Keratinocyte (primary cell): ENCODE data around the gene EPC2. TPM values are rescaled to one million over a fixed set of nuclear protein-coding genes. Genes with fewer than 3 reads are reported as not detected.

Source experiments
- DNase-seq: peaks from one replicate; pipeline ENCODE4 v3.0.0-alpha.2; 2011; ENCODE audit warnings: low read depth, missing footprints, low spot score
- FAIRE-seq: peaks from 2 replicates; lab custom pipeline; 2011; peaks lifted over from hg19 to GRCh38; lab: Jason Lieb, UNC
- H2AFZ ChIP-seq: 2 replicates; pipeline ENCODE4 v1.6.0; 2012; ENCODE audit warnings: low read length, control low read depth, inconsistent platforms; ENCODE audit not compliant: control insufficient read depth
- H3K27ac ChIP-seq: 2 replicates; pipeline ENCODE4 v1.5.1; 2011; ENCODE audit warnings: low read length; ENCODE audit not compliant: control insufficient read depth, insufficient read depth
- H3K27me3 ChIP-seq: 3 replicates; pipeline ENCODE4 v1.6.0; 2011; ENCODE audit warnings: low read length; ENCODE audit not compliant: control insufficient read depth, insufficient read depth; ENCODE audit errors: extremely low read depth
- H3K36me3 ChIP-seq, 2 experiments: 2 replicates in 1 of 2; 3 replicates in 1 of 2; pipeline ENCODE4 v1.5.1; 2011; ENCODE audit warnings: low read length in 2 of 2, mild to moderate bottlenecking in 1 of 2; ENCODE audit not compliant: control insufficient read depth in 2 of 2, insufficient read depth in 2 of 2; ENCODE audit errors: extremely low read depth in 1 of 2
- H3K4me1 ChIP-seq: 3 replicates; pipeline ENCODE4 v1.5.1; 2011; ENCODE audit warnings: low read length; ENCODE audit not compliant: control insufficient read depth, insufficient read depth; ENCODE audit errors: extremely low read depth
- H3K4me2 ChIP-seq: 3 replicates; pipeline ENCODE4 v1.6.0; 2011; ENCODE audit warnings: low read depth, low read length; ENCODE audit not compliant: control insufficient read depth, insufficient read depth; ENCODE audit errors: extremely low read depth
- H3K4me3 ChIP-seq, 3 experiments: fragments of 200-600 bp in 1 of 3; sonication (generic) in 1 of 3; 2 replicates in 2 of 3; 3 replicates in 1 of 3; pipeline ENCODE4 v1.5.1; 2011 to 2016; ENCODE audit warnings: low read length in 3 of 3, mild to moderate bottlenecking in 3 of 3, control low read depth in 2 of 3, inconsistent platforms in 1 of 3, low read depth in 1 of 3, mixed read lengths in 1 of 3, mixed run types in 1 of 3, moderate library complexity in 1 of 3; ENCODE audit not compliant: control insufficient read depth in 2 of 3, insufficient read depth in 2 of 3; ENCODE audit errors: extremely low read depth in 1 of 3
- H3K79me2 ChIP-seq: 2 replicates; pipeline ENCODE4 v1.6.0; 2012; ENCODE audit warnings: low read length; ENCODE audit not compliant: control insufficient read depth, insufficient read depth
- H3K9ac ChIP-seq: 3 replicates; pipeline ENCODE4 v1.6.0; 2011; ENCODE audit warnings: low read length; ENCODE audit not compliant: control insufficient read depth, insufficient read depth; ENCODE audit errors: extremely low read depth
- H3K9me1 ChIP-seq: 3 replicates; pipeline ENCODE4 v1.6.0; 2011; ENCODE audit warnings: low read length; ENCODE audit not compliant: control insufficient read depth, insufficient read depth; ENCODE audit errors: extremely low read depth
- H3K9me3 ChIP-seq: 2 replicates; pipeline ENCODE4 v1.5.1; 2012; ENCODE audit warnings: low read depth, low read length; ENCODE audit not compliant: control insufficient read depth
- H4K20me1 ChIP-seq: 3 replicates; pipeline ENCODE4 v1.6.0; 2011; ENCODE audit warnings: low read length; ENCODE audit not compliant: control insufficient read depth, insufficient read depth; ENCODE audit errors: extremely low read depth
- EZH2 ChIP-seq: IDR thresholded peaks from one replicate; pipeline ENCODE4 v1.6.1; 2012; ENCODE audit warnings: inconsistent platforms, mild to moderate bottlenecking, low read length, moderate library complexity
- dilution Hi-C: fragments of 300-500 bp; cut with MboI; formaldehyde crosslinking; loops from one replicate; pipeline ENCODE4 v1.7.0; 2020; ENCODE audit warnings: low sequenced_read_pairs; ENCODE audit not compliant: extremely low pct_ligation_motif_present
- polyA plus RNA-seq, 5 experiments: library from polyadenylated mRNA; depleted of rRNA in 3 of 5; stranded (reverse) in 3 of 5; stranded (forward) in 1 of 5; unstranded in 1 of 5; fragments of >200 nt; gene quantifications; 1 replicate in 1 of 5; 2 replicates in 3 of 5; 3 replicates in 1 of 5; pipeline versions ENCODE4 v1.2.1 to v1.2.3, GENCODE V29; 2011 to 2012; ENCODE audit warnings: missing spikeins in 2 of 5, low read depth in 1 of 5, low replicate concordance in 1 of 5
- TF ChIP-seq, protein P1 (sequence below), 3 experiments: IDR thresholded peaks in 1 of 3; conservative IDR thresholded peaks in 1 of 3; optimal IDR thresholded peaks in 1 of 3; 2 replicates in 2 of 3; 3 replicates in 1 of 3; pipeline versions ENCODE3 to v1.5.1; 2011; ENCODE audit warnings: low read length in 3 of 3, mild to moderate bottlenecking in 3 of 3, moderate library complexity in 2 of 3, control low read depth in 1 of 3, inconsistent platforms in 1 of 3; ENCODE audit not compliant: insufficient read depth in 2 of 3; ENCODE audit errors: extremely low read depth in 1 of 3

EPC2 gene
- polyA plus RNA-seq, 1 donor (not counting 4 experiments of a cell fraction or from before 2014, with no cell fraction given), result 13.1 TPM

GRCh38 chr2:148627224-148627623 is 17.3 kb upstream of the EPC2 start:
- Histone ChIP-seq H2AFZ (no peak overlapping the region), H3K4me1 (peaks cover 8% of the 10 kb centered on the region), H3K4me2 (no peak overlapping the region), H3K27ac (no peak overlapping the region), H3K27me3 (no peaks in the 10 kb centered on the region), H3K9me3 (no peaks in the 10 kb centered on the region), H3K9ac (no peak overlapping the region), H3K9me1 (no peaks in the 10 kb centered on the region), H4K20me1 (no peaks in the 10 kb centered on the region), H3K4me3 (no peak overlapping the region), H3K36me3 (no peaks in the 10 kb centered on the region), H3K79me2 (no peaks in the 10 kb centered on the region)
- TF ChIP-seq, protein P1, sequence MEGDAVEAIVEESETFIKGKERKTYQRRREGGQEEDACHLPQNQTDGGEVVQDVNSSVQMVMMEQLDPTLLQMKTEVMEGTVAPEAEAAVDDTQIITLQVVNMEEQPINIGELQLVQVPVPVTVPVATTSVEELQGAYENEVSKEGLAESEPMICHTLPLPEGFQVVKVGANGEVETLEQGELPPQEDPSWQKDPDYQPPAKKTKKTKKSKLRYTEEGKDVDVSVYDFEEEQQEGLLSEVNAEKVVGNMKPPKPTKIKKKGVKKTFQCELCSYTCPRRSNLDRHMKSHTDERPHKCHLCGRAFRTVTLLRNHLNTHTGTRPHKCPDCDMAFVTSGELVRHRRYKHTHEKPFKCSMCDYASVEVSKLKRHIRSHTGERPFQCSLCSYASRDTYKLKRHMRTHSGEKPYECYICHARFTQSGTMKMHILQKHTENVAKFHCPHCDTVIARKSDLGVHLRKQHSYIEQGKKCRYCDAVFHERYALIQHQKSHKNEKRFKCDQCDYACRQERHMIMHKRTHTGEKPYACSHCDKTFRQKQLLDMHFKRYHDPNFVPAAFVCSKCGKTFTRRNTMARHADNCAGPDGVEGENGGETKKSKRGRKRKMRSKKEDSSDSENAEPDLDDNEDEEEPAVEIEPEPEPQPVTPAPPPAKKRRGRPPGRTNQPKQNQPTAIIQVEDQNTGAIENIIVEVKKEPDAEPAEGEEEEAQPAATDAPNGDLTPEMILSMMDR (optimal IDR thresholded peaks at IDR 0.05 in 1 of 3, IDR thresholded peaks at IDR 0.05 in 1 of 3, conservative IDR thresholded peaks at IDR 0.05 in 1 of 3; ENCODE audit: extremely low read depth in 1 of 3, insufficient read depth in 2 of 3, low read length in 3 of 3), result no peak
- TF ChIP-seq EZH2, result no peak
- no peak for FAIRE-seq
- no peak for DNase-seq
- dilution Hi-C loops, result no loop called here

- no peak overlapping the region for H3K4me2 ChIP-seq
- dilution Hi-C loops, result no loop called here
- no peaks in the 10 kb centered on the region for H3K79me2 ChIP-seq
- no peaks in the 10 kb centered on the region for H3K27me3 ChIP-seq
- TF ChIP-seq, protein P1 (optimal IDR thresholded peaks at IDR 0.05 in 1 of 3, IDR thresholded peaks at IDR 0.05 in 1 of 3, conservative IDR thresholded peaks at IDR 0.05 in 1 of 3; ENCODE audit: extremely low read depth in 1 of 3, insufficient read depth in 2 of 3, low read length in 3 of 3), result no peak
- TF ChIP-seq EZH2, result no peak
- no peak overlapping the region for H2AFZ ChIP-seq
- H3K4me1 ChIP-seq, result no peaks in the 10 kb centered on the region
- no peaks in the 10 kb centered on the region for H4K20me1 ChIP-seq
- H3K9me1 ChIP-seq, result no peaks in the 10 kb centered on the region
- H3K9ac ChIP-seq, result no peak overlapping the region
- no peak overlapping the region for H3K27ac ChIP-seq
- no peak overlapping the region for H3K4me3 ChIP-seq
- no peaks in the 10 kb centered on the region for H3K36me3 ChIP-seq
- FAIRE-seq (no peak), DNase-seq (no peak)
- no peaks in the 10 kb centered on the region for H3K9me3 ChIP-seq
These were observed 9.8 kb upstream of the EPC2 start for GRCh38 chr2:148634749-148635148.
